Type B pancreatic cell (in vitro differentiated cells): Measurements from ENCODE around the gene FBXW5. TPM values are rescaled to one million over a fixed set of nuclear protein-coding genes. Genes with fewer than 3 reads are reported as not detected.

ENCODE experiments used
- DNase-seq: peaks from one replicate; pipeline ENCODE4 v3.0.0; 2021; ENCODE audit warnings: mixed read lengths; ENCODE audit not compliant: unreplicated experiment; ENCODE audit errors: extremely low spot score
- H3K27ac Mint-ChIP-seq: 2 replicates; pipeline ENCODE4 v1.8.0; 2021; ENCODE audit warnings: mild to moderate bottlenecking, mixed read lengths
- H3K27me3 Mint-ChIP-seq: 2 replicates; pipeline ENCODE4 v1.8.0; 2021; ENCODE audit warnings: mixed read lengths
- H3K36me3 Mint-ChIP-seq: 2 replicates; pipeline ENCODE4 v1.8.0; 2021; ENCODE audit warnings: mixed read lengths
- H3K4me1 Mint-ChIP-seq: one replicate; pipeline ENCODE4 v1.8.0; 2021; ENCODE audit warnings: mixed read lengths; ENCODE audit not compliant: unreplicated experiment
- H3K4me3 Mint-ChIP-seq: 2 replicates; pipeline ENCODE4 v1.8.0; 2021; ENCODE audit warnings: mild to moderate bottlenecking, mixed read lengths
- H3K9me3 Mint-ChIP-seq: 2 replicates; pipeline ENCODE4 v1.8.0; 2021; ENCODE audit warnings: mixed read lengths
- total RNA-seq: library from RNA; stranded (reverse); gene quantifications from 2 replicates; pipeline ENCODE4 v1.2.1, GENCODE V29; 2021; ENCODE audit warnings: low replicate concordance
- TF ChIP-seq, protein P1 (sequence below): fragments of 200-600 bp; sonication (generic); conservative IDR thresholded peaks from 2 replicates; pipeline ENCODE4 v1.5.0; 2021; ENCODE audit warnings: antibody characterized with exemption, mild to moderate bottlenecking

The FBXW5 gene
- total RNA-seq, 1 donor from 2014 or later: 82.8 TPM

- Mint-ChIP-seq H3K4me1 (no peaks in the 10 kb centered on the region), H3K36me3 (no peaks in the 10 kb centered on the region), H3K9me3 (no peaks in the 10 kb centered on the region), H3K4me3 (peak overlapping the region; percentile 83), H3K27me3 (no peaks in the 10 kb centered on the region), H3K27ac (peak overlapping the region; percentile 90)
- TF ChIP-seq, protein P1, sequence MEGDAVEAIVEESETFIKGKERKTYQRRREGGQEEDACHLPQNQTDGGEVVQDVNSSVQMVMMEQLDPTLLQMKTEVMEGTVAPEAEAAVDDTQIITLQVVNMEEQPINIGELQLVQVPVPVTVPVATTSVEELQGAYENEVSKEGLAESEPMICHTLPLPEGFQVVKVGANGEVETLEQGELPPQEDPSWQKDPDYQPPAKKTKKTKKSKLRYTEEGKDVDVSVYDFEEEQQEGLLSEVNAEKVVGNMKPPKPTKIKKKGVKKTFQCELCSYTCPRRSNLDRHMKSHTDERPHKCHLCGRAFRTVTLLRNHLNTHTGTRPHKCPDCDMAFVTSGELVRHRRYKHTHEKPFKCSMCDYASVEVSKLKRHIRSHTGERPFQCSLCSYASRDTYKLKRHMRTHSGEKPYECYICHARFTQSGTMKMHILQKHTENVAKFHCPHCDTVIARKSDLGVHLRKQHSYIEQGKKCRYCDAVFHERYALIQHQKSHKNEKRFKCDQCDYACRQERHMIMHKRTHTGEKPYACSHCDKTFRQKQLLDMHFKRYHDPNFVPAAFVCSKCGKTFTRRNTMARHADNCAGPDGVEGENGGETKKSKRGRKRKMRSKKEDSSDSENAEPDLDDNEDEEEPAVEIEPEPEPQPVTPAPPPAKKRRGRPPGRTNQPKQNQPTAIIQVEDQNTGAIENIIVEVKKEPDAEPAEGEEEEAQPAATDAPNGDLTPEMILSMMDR: no peak
- DNase-seq: no peak
Measured at GRCh38 chr9:136950656-136951276, 6.2 kb upstream of the FBXW5 start.

DNA sequence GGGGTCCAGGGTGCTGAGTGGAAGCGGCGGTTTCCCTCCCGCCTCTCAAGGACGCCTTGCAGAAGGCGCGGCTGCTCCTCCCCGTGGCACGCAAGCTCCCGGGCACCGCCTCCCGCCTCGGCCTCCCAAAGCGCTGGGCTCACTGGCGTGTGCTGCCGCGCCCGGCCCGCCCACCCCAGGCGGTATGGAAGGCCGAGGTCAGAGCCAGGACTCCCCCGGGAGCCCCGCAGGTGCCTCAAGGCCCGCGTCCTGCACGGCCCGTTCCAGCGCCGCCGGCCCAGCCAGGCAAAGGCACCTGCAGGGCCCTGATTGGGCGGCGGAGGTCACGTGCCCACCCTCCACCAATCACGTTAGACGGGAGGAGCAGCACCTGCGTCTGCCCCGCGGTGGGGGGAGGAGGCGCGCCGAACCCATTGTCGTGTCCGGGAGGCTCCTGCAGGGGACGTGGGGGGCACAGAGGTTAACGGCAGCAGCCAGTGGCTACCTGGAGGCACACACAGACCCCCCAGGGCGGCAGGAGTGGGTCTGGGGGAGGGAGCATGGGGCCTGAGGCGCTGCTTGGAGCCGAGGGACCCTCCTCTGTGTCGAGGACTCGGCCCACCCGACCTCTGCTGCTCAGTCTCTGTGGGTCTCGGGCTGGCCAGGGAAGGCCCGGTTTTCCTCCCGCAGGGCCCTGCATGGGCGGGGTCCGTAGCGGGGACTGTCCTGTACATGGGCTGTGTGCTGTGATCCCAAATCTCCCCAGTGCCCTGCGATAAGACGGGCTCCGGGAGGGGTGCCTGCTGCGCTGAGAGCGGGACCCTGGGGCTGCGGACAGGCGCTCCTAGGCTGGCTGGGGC is 5.5 kb upstream of the FBXW5 start:
- no peaks in the 10 kb centered on the region for H3K27me3 Mint-ChIP-seq
- H3K4me1 Mint-ChIP-seq: no peaks in the 10 kb centered on the region
- no peaks in the 10 kb centered on the region for H3K36me3 Mint-ChIP-seq
- H3K4me3 Mint-ChIP-seq: peak overlapping the region; percentile 85
- TF ChIP-seq, protein P1: peak; percentile 30
- H3K9me3 Mint-ChIP-seq: no peaks in the 10 kb centered on the region
- peak; percentile 95 for DNase-seq
- H3K27ac Mint-ChIP-seq: peak overlapping the region; percentile 90

GRCh38 chr9:136949239-136949816 is 4.8 kb upstream of the FBXW5 start:
- DNase-seq: no peak
- H3K9me3 Mint-ChIP-seq: no peaks in the 10 kb centered on the region
- H3K27me3 Mint-ChIP-seq: no peaks in the 10 kb centered on the region
- H3K4me1 Mint-ChIP-seq: peaks cover 4% of the 10 kb centered on the region
- H3K27ac Mint-ChIP-seq: peak overlapping the region; percentile 94
- TF ChIP-seq, protein P1: no peak
- peak overlapping the region; percentile 85 for H3K4me3 Mint-ChIP-seq
- no peaks in the 10 kb centered on the region for H3K36me3 Mint-ChIP-seq

DNA sequence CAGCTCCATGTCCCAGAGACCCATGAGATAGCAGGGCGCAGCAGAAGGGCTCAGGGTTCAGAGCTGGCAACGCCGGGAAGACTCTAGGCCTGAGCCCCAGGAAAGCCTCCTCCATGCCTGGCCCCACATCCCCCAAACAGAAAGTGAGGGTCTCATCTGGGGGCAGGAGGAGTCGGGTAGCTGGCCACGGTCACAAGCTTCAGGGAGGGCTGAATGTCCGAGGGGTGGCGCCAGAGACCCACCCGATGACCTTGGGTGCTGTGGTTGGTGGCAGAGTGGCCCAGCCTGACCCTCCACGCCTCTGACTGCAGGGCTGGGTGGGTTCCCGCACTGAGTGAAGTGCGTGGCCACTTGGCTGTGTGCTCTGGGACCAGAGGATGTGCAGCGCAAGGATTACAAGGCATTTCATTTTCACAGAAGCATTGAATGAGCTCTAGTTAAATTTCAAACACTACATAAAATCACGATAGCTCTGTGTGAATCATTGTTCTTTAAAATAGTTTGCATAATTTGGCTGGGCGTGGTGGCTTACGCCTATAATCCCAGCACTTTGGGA is 3.5 kb upstream of the FBXW5 start:
- Mint-ChIP-seq H3K27me3 (no peaks in the 10 kb centered on the region), H3K9me3 (no peaks in the 10 kb centered on the region), H3K4me3 (peak overlapping the region; percentile 81), H3K4me1 (peaks cover 4% of the 10 kb centered on the region), H3K36me3 (no peaks in the 10 kb centered on the region), H3K27ac (peak overlapping the region; percentile 94)
- no peak for DNase-seq
- TF ChIP-seq, protein P1: peak; percentile 67

GRCh38 chr9:136947028-136947891 is 2.7 kb upstream of the FBXW5 start:
- Mint-ChIP-seq H3K27me3 (no peaks in the 10 kb centered on the region), H3K9me3 (no peaks in the 10 kb centered on the region), H3K4me3 (no peak overlapping the region), H3K4me1 (peaks cover 4% of the 10 kb centered on the region), H3K36me3 (no peaks in the 10 kb centered on the region), H3K27ac (peak overlapping the region; percentile 76)
- DNase-seq: no peak
- TF ChIP-seq, protein P1: no peak
